K562 (cell line): Measurements from ENCODE around the gene DBP. TPM values are rescaled to one million over a fixed set of nuclear protein-coding genes. Genes with fewer than 3 reads are reported as not detected.
A peak's percentile ranks its signal among the peaks of the same experiment; 100 is the strongest.

Experiments
- C11orf30 ChIP-seq: fragments of 450-650 bp; IDR thresholded peaks from 2 replicates; pipeline ENCODE4 v1.6.1; 2016; ENCODE audit warnings: low read depth, mild to moderate bottlenecking
- GABPA ChIP-seq: fragments of 200-800 bp; sonication (Bioruptor generic); conservative IDR thresholded peaks from 2 replicates; pipeline ENCODE4 v1.6.1; 2016; ENCODE audit warnings: low read depth, missing genetic modification characterization, missing compliant biosample characterization
- HDAC3 ChIP-seq: fragments of 450-650 bp; IDR thresholded peaks from 2 replicates; pipeline ENCODE4 v1.6.1; 2018; ENCODE audit warnings: borderline replicate concordance, mild to moderate bottlenecking, moderate library complexity; ENCODE audit not compliant: partially characterized antibody
- KLF1 ChIP-seq: fragments of 450-650 bp; IDR thresholded peaks from 2 replicates; pipeline ENCODE4 v1.6.1; 2016; ENCODE audit warnings: missing genetic modification characterization, missing compliant biosample characterization
- MYNN ChIP-seq, 2 experiments: sonication (generic); formaldehyde crosslinking in 1 of 2; IDR thresholded peaks; 2 replicates each; pipeline versions ENCODE4 v1.5.0 to v1.6.1; 2016 to 2020; ENCODE audit warnings: antibody characterized with exemption in 1 of 2, missing genetic modification reagents in 1 of 2
- PCBP1 ChIP-seq: fragments of 200-400 bp; formaldehyde crosslinking; IDR thresholded peaks from 2 replicates; pipeline ENCODE4 v1.6.1; 2018; ENCODE audit warnings: mild to moderate bottlenecking, low read depth, low read length; ENCODE audit not compliant: poor library complexity, severe bottlenecking
- TFAM ChIP-seq: fragments of 250-450 bp; sonication (Bioruptor Pico); conservative IDR thresholded peaks from 2 replicates; pipeline ENCODE4 v1.5.0; 2021; ENCODE audit warnings: mild to moderate bottlenecking, moderate library complexity
- U2AF1 ChIP-seq: fragments of 200-400 bp; formaldehyde crosslinking; optimal IDR thresholded peaks from 2 replicates; pipeline ENCODE3; 2017; ENCODE audit warnings: mild to moderate bottlenecking, low read depth, low read length, moderate library complexity
- ZNF24 ChIP-seq: fragments of 450-650 bp; IDR thresholded peaks from 2 replicates; pipeline ENCODE4 v1.6.1; 2016
- ZNF436 ChIP-seq: fragments of 250-450, 450-650 bp; sonication (Bioruptor Pico); formaldehyde crosslinking; IDR thresholded peaks from 2 replicates; pipeline ENCODE4 v1.7.0; 2020; ENCODE audit warnings: mild to moderate bottlenecking
- ZNF76 ChIP-seq: fragments of 250-450 bp; sonication (Bioruptor Pico); IDR thresholded peaks from 2 replicates; pipeline ENCODE4 v1.4.0; 2020; ENCODE audit warnings: mild to moderate bottlenecking, moderate library complexity, borderline replicate concordance
- ZSCAN32 ChIP-seq: fragments of 450-650 bp; formaldehyde crosslinking; IDR thresholded peaks from 2 replicates; pipeline ENCODE4 v1.4.0; 2020; ENCODE audit warnings: mild to moderate bottlenecking, moderate library complexity
- polyA plus RNA-seq, 8 experiments: library from polyadenylated mRNA; depleted of rRNA in 4 of 8; stranded (reverse) in 5 of 8; unstranded in 3 of 8; fragments of >200 nt; fragmentation: Nextera tagmentation in 2 of 8; fragmentation: Illumina TruSeq in 1 of 8; extraction: Ambion mirVana in 2 of 8; extraction: Trizol in 1 of 8; gene quantifications; 2 replicates each; pipeline versions ENCODE4 v1.2.1 to v1.2.3, GENCODE V29; 2011 to 2014; ENCODE audit warnings: inconsistent platforms in 1 of 8, missing spikeins in 1 of 8
- total RNA-seq, 7 experiments: library from RNA; depleted of rRNA in 6 of 7; stranded (reverse); fragments of >200 nt in 6 of 7; fragmentation: Illumina TruSeq in 2 of 7; extraction: Trizol in 2 of 7; gene quantifications; 2 replicates each; pipeline versions ENCODE4 v1.2.1 to v1.2.3, GENCODE V29; 2011 to 2021; ENCODE audit warnings: low replicate concordance in 1 of 7
- TF ChIP-seq, protein P1 (sequence below): fragments of 450-650 bp; IDR thresholded peaks from 2 replicates; pipeline ENCODE4 v1.6.1; 2018; ENCODE audit warnings: mild to moderate bottlenecking, low read depth; ENCODE audit not compliant: partially characterized antibody
- TF ChIP-seq, protein P2 (sequence below): fragments of 250-450 bp; sonication (Bioruptor Pico); IDR thresholded peaks from 2 replicates; pipeline ENCODE4 v1.8.0; 2022; ENCODE audit warnings: inconsistent platforms
- TF ChIP-seq, protein P3 (sequence below): fragments of 450-650 bp; formaldehyde crosslinking; IDR thresholded peaks from 2 replicates; pipeline ENCODE4 v1.4.0; 2020; ENCODE audit warnings: mild to moderate bottlenecking, moderate library complexity
- TF ChIP-seq, protein P4 (sequence below): fragments of 250-450 bp; sonication (Bioruptor Pico); IDR thresholded peaks from 2 replicates; pipeline ENCODE4 v1.4.0; 2020

Gene DBP
- total and polyA plus RNA-seq, 9 of the 15 experiments (the other 6 are each of a cell fraction or from before 2014, with no cell fraction given): 0.25 to 5.5 (median 1.8) TPM

DNA sequence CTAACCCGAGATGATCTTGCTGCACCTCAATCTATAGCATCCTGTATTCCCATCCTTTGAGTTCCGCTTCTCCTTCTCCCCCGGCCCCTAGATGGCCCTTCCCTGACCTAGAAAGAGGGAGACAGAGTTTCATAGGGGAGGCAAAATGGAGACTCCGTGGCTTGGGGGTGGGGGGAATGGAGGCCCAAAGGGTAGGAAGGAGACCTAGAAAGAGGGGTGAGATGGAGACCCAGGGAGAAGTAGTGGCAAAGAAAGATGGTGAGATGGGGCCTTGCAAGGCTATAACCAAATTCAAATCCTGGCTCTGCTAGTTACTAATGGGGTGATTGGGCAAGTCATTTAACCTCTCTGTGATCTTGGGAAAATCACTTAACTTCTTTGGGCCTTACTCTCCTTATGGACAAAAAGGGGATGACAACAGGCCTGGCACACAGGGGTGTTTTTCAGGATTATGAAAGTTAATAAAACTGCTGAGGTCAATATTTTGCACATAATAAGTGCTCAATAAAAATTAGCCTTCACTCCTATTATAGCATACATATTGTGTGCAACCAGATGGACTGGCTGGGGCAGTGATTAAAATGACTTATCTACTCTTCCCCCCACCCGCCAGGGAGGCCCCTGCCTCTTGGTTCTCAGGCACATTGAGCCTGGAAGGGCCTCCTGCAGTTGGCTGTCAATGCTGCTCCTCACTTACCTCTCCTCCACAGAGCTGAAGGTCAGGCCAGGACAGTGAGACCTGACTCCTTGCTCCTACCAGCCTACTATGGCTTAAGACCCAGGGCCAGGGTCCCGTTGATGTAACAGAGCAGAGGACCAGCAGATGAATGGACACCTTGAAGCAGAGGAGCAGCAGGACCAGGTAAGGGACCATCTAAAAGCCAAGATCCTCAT lies 17.2 kb downstream of the DBP start (continued):
- TF ChIP-seq GABPA (no peak), C11orf30 (peak; percentile 47), HDAC3 (no peak), ZSCAN32 (no peak; the same call in 1 of the 2 replicates), ZNF24 (no peak), PCBP1 (no peak), ZNF76 (CRISPR knock-in tag) (0 out of 2 replicates have a peak, but pooled peaks have one; percentile 20), MYNN (IDR thresholded peaks at IDR 0.05) (no peak), MYNN (CRISPR knock-in tag; IDR thresholded peaks at IDR 0.05) (no peak), ZNF436 (CRISPR knock-in tag) (no peak), KLF1 (tag) (no peak), U2AF1 (no peak), TFAM (CRISPR knock-in tag) (no peak)
- TF ChIP-seq, protein P1, sequence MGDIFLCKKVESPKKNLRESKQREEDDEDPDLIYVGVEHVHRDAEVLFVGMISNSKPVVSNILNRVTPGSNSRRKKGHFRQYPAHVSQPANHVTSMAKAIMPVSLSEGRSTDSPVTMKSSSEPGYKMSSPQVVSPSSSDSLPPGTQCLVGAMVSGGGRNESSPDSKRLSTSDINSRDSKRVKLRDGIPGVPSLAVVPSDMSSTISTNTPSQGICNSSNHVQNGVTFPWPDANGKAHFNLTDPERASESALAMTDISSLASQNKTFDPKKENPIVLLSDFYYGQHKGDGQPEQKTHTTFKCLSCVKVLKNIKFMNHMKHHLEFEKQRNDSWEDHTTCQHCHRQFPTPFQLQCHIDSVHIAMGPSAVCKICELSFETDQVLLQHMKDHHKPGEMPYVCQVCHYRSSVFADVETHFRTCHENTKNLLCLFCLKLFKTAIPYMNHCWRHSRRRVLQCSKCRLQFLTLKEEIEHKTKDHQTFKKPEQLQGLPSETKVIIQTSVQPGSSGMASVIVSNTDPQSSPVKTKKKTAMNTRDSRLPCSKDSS: no peak
- TF ChIP-seq, protein P2, sequence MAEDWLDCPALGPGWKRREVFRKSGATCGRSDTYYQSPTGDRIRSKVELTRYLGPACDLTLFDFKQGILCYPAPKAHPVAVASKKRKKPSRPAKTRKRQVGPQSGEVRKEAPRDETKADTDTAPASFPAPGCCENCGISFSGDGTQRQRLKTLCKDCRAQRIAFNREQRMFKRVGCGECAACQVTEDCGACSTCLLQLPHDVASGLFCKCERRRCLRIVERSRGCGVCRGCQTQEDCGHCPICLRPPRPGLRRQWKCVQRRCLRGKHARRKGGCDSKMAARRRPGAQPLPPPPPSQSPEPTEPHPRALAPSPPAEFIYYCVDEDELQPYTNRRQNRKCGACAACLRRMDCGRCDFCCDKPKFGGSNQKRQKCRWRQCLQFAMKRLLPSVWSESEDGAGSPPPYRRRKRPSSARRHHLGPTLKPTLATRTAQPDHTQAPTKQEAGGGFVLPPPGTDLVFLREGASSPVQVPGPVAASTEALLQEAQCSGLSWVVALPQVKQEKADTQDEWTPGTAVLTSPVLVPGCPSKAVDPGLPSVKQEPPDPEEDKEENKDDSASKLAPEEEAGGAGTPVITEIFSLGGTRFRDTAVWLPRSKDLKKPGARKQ (CRISPR knock-in tag): no peak
- TF ChIP-seq, protein P3, sequence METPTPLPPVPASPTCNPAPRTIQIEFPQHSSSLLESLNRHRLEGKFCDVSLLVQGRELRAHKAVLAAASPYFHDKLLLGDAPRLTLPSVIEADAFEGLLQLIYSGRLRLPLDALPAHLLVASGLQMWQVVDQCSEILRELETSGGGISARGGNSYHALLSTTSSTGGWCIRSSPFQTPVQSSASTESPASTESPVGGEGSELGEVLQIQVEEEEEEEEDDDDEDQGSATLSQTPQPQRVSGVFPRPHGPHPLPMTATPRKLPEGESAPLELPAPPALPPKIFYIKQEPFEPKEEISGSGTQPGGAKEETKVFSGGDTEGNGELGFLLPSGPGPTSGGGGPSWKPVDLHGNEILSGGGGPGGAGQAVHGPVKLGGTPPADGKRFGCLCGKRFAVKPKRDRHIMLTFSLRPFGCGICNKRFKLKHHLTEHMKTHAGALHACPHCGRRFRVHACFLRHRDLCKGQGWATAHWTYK (CRISPR knock-in tag): no peak
- TF ChIP-seq, protein P4, sequence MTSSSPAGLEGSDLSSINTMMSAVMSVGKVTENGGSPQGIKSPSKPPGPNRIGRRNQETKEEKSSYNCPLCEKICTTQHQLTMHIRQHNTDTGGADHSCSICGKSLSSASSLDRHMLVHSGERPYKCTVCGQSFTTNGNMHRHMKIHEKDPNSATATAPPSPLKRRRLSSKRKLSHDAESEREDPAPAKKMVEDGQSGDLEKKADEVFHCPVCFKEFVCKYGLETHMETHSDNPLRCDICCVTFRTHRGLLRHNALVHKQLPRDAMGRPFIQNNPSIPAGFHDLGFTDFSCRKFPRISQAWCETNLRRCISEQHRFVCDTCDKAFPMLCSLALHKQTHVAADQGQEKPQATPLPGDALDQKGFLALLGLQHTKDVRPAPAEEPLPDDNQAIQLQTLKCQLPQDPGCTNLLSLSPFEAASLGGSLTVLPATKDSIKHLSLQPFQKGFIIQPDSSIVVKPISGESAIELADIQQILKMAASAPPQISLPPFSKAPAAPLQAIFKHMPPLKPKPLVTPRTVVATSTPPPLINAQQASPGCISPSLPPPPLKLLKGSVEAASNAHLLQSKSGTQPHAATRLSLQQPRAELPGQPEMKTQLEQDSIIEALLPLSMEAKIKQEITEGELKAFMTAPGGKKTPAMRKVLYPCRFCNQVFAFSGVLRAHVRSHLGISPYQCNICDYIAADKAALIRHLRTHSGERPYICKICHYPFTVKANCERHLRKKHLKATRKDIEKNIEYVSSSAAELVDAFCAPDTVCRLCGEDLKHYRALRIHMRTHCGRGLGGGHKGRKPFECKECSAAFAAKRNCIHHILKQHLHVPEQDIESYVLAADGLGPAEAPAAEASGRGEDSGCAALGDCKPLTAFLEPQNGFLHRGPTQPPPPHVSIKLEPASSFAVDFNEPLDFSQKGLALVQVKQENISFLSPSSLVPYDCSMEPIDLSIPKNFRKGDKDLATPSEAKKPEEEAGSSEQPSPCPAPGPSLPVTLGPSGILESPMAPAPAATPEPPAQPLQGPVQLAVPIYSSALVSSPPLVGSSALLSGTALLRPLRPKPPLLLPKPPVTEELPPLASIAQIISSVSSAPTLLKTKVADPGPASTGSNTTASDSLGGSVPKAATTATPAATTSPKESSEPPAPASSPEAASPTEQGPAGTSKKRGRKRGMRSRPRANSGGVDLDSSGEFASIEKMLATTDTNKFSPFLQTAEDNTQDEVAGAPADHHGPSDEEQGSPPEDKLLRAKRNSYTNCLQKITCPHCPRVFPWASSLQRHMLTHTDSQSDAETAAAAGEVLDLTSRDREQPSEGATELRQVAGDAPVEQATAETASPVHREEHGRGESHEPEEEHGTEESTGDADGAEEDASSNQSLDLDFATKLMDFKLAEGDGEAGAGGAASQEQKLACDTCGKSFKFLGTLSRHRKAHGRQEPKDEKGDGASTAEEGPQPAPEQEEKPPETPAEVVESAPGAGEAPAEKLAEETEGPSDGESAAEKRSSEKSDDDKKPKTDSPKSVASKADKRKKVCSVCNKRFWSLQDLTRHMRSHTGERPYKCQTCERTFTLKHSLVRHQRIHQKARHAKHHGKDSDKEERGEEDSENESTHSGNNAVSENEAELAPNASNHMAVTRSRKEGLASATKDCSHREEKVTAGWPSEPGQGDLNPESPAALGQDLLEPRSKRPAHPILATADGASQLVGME (CRISPR knock-in tag): 0 out of 2 replicates have a peak, but pooled peaks have one; percentile 35
